Tibial nerve (tissue), 4 donors: ENCODE results near the gene CNOT6. TPM values are rescaled to one million over a fixed set of nuclear protein-coding genes. Genes with fewer than 3 reads are reported as not detected.
"Not testable (repeated sequence)": the region's sequence is repeated elsewhere in the genome, so short reads cannot be mapped to it uniquely, and the experiment has no call there.

Experiments
- DNase-seq, 2 donors: peaks; one replicate each; pipeline ENCODE4 v3.0.0-alpha.2; 2019; ENCODE audit warnings: low spot score in 2 of 2
- H3K27ac ChIP-seq, 4 donors: fragments of 200-600 bp; sonication (generic) in 3 of 4; one replicate each; pipeline ENCODE4 v1.5.1; 2017 to 2019; ENCODE audit warnings: mild to moderate bottlenecking in 1 of 4
- H3K27me3 ChIP-seq, 2 donors: fragments of 200-600 bp; sonication (generic) in 1 of 2; one replicate each; pipeline versions ENCODE4 v1.5.1 to v1.6.0; 2017 to 2019
- H3K36me3 ChIP-seq, 3 donors: fragments of 200-600 bp; sonication (generic); one replicate each; pipeline ENCODE4 v1.5.1; 2018 to 2019
- H3K4me1 ChIP-seq, 4 donors: fragments of 200-600 bp; sonication (generic) in 3 of 4; one replicate each; pipeline ENCODE4 v1.5.1; 2017 to 2019
- H3K4me3 ChIP-seq, 4 donors: fragments of 200-600 bp; sonication (generic) in 3 of 4; one replicate each; pipeline ENCODE4 v1.5.1; 2017 to 2019; ENCODE audit warnings: mild to moderate bottlenecking in 1 of 4, moderate library complexity in 1 of 4
- H3K9me3 ChIP-seq, 4 donors: fragments of 200-600 bp; sonication (generic) in 3 of 4; one replicate each; pipeline ENCODE4 v1.5.1; 2017 to 2019
- EP300 ChIP-seq, 2 donors: sonication (generic); formaldehyde crosslinking; IDR thresholded peaks; one replicate each; pipeline ENCODE4 v1.6.1; 2017; ENCODE audit warnings: antibody characterized with exemption in 2 of 2, mild to moderate bottlenecking in 1 of 2
- POLR2A ChIP-seq, 2 donors: fragments of 450-650 bp; IDR thresholded peaks; one replicate each; pipeline ENCODE4 v1.6.1; 2017; ENCODE audit warnings: antibody characterized with exemption in 2 of 2, mild to moderate bottlenecking in 2 of 2, moderate library complexity in 2 of 2
- WGBS, 2 donors: methylation state at CpG; one replicate each; pipeline ENCODE4 v1.1.5; 2018; 5-methylcytosine and 5-hydroxymethylcytosine counted together
- total RNA-seq, 4 donors: library from RNA; depleted of rRNA; stranded (reverse); fragments of >200 nt; gene quantifications; one replicate each; pipeline ENCODE4 v1.1.0, GENCODE V29; 2016
- TF ChIP-seq, protein P1 (sequence below), 5 experiments: fragments of 200-600 bp in 3 of 5; fragments of 450-650 bp in 2 of 5; sonication (generic) in 3 of 5; IDR thresholded peaks; one replicate each; pipeline ENCODE4 v1.5.1; 2016 to 2019; ENCODE audit warnings: antibody characterized with exemption in 5 of 5, mild to moderate bottlenecking in 3 of 5, moderate library complexity in 2 of 5

Gene CNOT6
- total RNA-seq, 4 donors from 2014 or later: 14.0 to 18.0 (median 15.5) TPM

DNA sequence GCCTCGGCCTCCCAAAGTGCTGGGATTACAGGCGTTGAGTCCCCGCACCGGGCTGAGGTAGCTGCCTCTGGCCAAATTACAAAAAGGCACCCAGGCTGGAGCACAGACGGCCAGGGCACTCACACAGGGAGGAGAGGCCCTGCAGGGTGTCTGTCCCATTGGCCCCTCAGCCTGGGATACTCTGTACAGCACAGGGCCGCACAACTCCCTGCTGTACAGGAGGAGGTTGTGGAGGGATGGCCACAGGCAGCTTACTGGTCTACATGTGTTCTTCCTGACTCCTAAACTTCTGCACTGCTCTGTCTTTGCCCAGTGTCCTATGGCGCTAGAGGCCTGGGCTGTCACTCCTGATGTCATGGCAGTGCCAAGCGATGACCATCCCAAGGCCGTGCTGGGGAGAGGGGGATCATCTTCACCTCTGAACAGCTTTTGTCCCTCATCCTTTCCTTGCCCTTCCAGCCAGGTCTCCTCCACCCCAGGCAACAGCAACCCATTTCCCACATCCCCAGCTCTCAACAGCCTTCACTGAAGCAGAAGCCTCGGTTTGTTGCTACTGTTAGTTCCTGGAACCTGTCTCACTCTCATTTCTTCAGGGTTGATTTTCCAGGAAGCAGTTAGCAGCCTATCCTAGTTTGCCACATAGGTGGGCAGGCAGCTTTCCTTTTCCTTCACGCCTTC lies 1.8 kb upstream of the CNOT6 start:
- no peaks in the 10 kb centered on the region for H3K36me3 ChIP-seq
- TF ChIP-seq POLR2A (IDR thresholded peaks at IDR 0.05): no peak
- no peak for TF ChIP-seq EP300 (IDR thresholded peaks at IDR 0.05)
- TF ChIP-seq, protein P1, sequence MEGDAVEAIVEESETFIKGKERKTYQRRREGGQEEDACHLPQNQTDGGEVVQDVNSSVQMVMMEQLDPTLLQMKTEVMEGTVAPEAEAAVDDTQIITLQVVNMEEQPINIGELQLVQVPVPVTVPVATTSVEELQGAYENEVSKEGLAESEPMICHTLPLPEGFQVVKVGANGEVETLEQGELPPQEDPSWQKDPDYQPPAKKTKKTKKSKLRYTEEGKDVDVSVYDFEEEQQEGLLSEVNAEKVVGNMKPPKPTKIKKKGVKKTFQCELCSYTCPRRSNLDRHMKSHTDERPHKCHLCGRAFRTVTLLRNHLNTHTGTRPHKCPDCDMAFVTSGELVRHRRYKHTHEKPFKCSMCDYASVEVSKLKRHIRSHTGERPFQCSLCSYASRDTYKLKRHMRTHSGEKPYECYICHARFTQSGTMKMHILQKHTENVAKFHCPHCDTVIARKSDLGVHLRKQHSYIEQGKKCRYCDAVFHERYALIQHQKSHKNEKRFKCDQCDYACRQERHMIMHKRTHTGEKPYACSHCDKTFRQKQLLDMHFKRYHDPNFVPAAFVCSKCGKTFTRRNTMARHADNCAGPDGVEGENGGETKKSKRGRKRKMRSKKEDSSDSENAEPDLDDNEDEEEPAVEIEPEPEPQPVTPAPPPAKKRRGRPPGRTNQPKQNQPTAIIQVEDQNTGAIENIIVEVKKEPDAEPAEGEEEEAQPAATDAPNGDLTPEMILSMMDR (IDR thresholded peaks at IDR 0.05): no peak
- no peak overlapping the region for H3K4me3 ChIP-seq
- no peaks in the 10 kb centered on the region for H3K27me3 ChIP-seq
- H3K4me1 ChIP-seq: peaks cover 0 to 25% (median 17%) of the 10 kb centered on the region in 4 donors
- no peak overlapping the region for H3K27ac ChIP-seq
- no peak for DNase-seq
- 94% methylated on average over 10 to 11 of the region's 11 CpGs for WGBS, 2 donors
- H3K9me3 ChIP-seq: no peaks in the 10 kb centered on the region

DNA sequence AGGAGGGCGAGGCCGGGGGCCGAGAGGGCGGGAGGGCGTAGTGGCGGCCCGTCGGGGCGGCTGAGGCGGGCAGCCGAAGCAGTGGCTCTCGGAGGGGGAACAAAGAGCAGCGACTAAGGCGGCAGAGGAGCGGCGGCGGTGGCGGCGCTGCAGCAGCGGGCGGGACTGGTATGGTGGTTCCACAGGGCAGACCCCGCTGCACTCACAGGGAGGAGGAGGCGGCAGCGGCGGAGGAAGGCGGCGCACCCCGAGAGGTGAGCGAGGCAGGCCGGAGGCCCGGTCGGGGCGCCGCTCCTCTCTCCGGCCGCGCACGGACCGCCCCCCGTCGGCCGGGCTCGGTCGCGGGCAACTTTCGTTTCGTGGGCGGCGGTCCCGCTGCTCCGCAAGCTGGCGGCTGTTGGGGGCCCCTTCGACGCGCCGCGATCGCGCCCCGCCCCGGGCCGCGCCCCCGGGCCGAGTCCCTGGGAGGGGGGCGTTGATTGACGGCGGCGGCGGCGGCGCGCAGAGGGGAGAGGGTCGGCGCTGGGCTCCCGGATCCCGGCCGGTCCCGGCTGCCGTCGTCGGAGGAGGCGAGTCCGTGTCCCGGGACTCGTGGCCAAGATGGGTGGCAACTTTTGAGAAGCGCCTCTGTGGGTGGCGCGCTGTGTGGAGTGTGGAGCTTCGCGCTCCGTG lies 467 bp downstream of the CNOT6 start:
- peaks cover 0 to 46% (median 22%) of the 10 kb centered on the region in 4 donors for H3K4me1 ChIP-seq
- WGBS, 2 donors: 1% methylated on average over 27 to 35 of the region's 92 CpGs
- no peaks in the 10 kb centered on the region for H3K9me3 ChIP-seq
- DNase-seq: peak in 1 of 2 donors; percentile 26
- H3K27me3 ChIP-seq: no peaks in the 10 kb centered on the region
- no peaks in the 10 kb centered on the region for H3K36me3 ChIP-seq
- TF ChIP-seq, protein P1 (IDR thresholded peaks at IDR 0.05): no peak
- TF ChIP-seq POLR2A (IDR thresholded peaks at IDR 0.05) (no peak), EP300 (IDR thresholded peaks at IDR 0.05) (no peak)
- peak overlapping the region; percentile 44 to 92 (median 88) for H3K27ac ChIP-seq
- peak overlapping the region; percentile 69 to 96 (median 88) for H3K4me3 ChIP-seq

DNA sequence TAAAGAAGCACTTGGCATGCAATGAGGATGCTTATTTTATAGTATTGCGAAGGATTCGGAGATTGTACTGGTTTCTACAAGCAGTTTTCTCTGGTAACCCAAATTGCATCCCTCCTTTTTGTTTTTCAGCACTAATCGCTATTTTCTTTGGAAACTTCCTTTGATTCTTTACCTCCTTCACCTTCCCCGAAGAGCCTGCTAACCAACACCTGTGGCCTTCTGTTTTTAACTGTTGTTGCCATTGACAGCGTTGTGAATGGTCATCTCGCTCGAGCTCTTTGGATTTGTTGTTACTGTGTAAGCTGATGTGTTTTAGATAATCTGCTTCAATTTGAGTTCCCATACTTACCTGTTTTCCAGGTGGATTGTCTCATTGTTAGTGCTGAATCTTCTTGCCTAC lies 1.1 kb downstream of the CNOT6 start:
- no peaks in the 10 kb centered on the region for H3K27me3 ChIP-seq
- WGBS, 2 donors: 10 to 12% methylated on average over 7 of the region's 7 CpGs
- peaks cover 0 to 49% (median 22%) of the 10 kb centered on the region in 4 donors for H3K4me1 ChIP-seq
- H3K36me3 ChIP-seq: no peaks in the 10 kb centered on the region
- H3K9me3 ChIP-seq: no peaks in the 10 kb centered on the region
- TF ChIP-seq, protein P1 (IDR thresholded peaks at IDR 0.05): no peak
- TF ChIP-seq POLR2A (IDR thresholded peaks at IDR 0.05) (no peak), EP300 (IDR thresholded peaks at IDR 0.05) (no peak)
- DNase-seq: no peak
- peak overlapping the region in 3 of 4 donors; percentile 87 to 92 (median 89) for H3K27ac ChIP-seq
- H3K4me3 ChIP-seq: peak overlapping the region; percentile 69 to 96 (median 88)

DNA sequence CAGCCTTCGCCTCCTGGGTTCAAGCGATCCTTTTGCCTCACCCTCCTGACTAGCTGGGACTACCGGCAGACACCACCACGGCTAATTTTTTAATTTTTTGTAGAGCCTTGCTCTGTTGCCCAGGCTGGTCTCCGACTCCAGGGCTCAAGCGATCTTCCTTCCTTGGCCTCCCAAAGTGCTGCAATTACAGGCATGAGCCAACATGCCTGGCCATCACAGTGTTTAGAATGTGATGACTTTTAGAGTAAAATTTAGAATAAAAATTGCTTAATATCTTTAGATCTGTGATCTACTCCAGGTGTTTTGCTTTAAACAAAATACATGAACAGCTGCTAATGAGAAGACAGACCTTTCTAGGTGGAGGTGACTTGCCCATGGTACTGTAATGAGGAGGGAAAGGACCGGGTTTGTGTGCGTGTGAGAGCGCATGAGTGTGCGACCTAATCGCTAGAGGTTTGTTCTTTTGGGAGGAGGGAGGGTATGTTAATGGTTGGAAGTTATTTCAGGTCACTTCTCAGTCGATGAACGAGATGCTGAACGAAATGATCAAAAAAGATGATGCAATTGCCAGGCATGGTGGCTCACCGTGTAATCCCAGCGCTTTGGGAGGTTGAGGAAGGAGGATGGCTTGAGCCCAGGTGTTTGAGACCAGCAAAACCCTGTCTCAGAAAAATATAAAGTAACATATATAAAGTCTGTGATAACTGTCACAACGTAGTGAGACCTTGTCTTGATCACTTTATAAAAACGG lies 2.0 kb downstream of the CNOT6 start:
- no peak for DNase-seq
- Histone ChIP-seq H3K4me3 (peak overlapping the region in 2 of 4 donors; percentile 69 to 96), H3K27me3 (no peaks in the 10 kb centered on the region), H3K4me1 (peaks cover 0 to 56% (median 22%) of the 10 kb centered on the region in 4 donors), H3K27ac (no peak overlapping the region), H3K9me3 (no peaks in the 10 kb centered on the region), H3K36me3 (no peaks in the 10 kb centered on the region)
- TF ChIP-seq, protein P1 (IDR thresholded peaks at IDR 0.05): no peak
- no peak for TF ChIP-seq EP300 (IDR thresholded peaks at IDR 0.05)
- no peak for TF ChIP-seq POLR2A (IDR thresholded peaks at IDR 0.05)
- WGBS, 2 donors: 79 to 85% methylated on average over 18 of the region's 18 CpGs

DNA sequence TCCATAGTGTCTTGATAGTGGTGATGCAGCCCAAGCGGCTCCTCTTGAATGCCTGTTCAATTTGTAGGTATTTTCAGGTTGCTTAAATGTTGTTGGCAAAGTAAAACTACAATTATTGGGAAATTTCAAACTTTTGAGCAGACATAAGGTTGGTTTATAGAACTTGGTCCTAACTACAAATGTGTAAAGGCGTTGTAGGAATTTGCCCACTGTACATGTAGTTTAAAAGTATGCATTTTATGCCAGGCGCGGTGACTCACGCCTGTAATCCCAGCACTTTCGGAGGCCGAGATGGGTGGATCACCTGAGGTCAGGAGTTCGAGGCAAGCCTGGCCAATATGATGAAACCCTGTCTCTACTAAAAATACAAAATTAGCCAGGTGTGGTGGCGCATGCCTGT lies 2.6 kb downstream of the CNOT6 start:
- not testable (repeated sequence) for H3K9me3 ChIP-seq, H3K27ac ChIP-seq, H3K27me3 ChIP-seq, DNase-seq, H3K36me3 ChIP-seq, H3K4me3 ChIP-seq
- peaks cover 0 to 56% (median 22%) of the 10 kb centered on the region in 4 donors for H3K4me1 ChIP-seq
- WGBS, 2 donors: 93 to 94% methylated on average over 9 of the region's 9 CpGs

DNA sequence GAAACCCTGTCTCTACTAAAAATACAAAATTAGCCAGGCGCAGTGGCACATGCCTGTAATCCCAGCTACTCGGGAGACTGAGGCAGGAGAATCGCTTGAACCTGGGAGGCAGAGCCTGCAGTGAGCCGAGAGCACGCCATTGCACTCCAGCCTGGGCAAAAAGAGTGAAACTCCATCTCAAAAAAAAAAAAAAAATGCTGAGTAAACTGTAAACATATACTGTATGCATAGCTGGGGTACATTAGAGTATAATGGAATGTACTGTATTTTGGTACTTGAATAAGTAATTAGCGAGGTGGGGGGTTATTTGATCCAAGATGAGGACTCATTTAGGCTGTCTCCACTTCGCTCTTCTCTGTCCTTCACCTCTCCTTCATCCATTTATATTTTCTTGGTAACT lies 3.7 kb downstream of the CNOT6 start:
- H3K36me3 ChIP-seq, H3K9me3 ChIP-seq, H3K4me3 ChIP-seq, DNase-seq, H3K27ac ChIP-seq, H3K27me3 ChIP-seq: not testable (repeated sequence)
- 85 to 91% methylated on average over 7 of the region's 7 CpGs for WGBS, 2 donors
- peaks cover 0 to 56% (median 22%) of the 10 kb centered on the region in 4 donors for H3K4me1 ChIP-seq
